Neural progenitor cell (in vitro differentiated cells): Measurements from ENCODE around the gene MGST3. TPM values are rescaled to one million over a fixed set of nuclear protein-coding genes. Genes with fewer than 3 reads are reported as not detected.
"Not testable (repeated sequence)": the region's sequence is repeated elsewhere in the genome, so short reads cannot be mapped to it uniquely, and the experiment has no call there.

Experiments used
- DNase-seq: peaks from one replicate; pipeline ENCODE4 v3.0.0-alpha.2; 2016; ENCODE audit warnings: low spot score
- H2AFZ ChIP-seq: fragments of 200-600 bp; sonication (generic); replicated peaks from 2 replicates; pipeline ENCODE4 v1.6.1; 2016; ENCODE audit warnings: antibody characterized with exemption
- H3F3A ChIP-seq: fragments of 200-600 bp; sonication (generic); 2 replicates; pipeline ENCODE4 v1.6.1; 2016; ENCODE audit warnings: antibody characterized with exemption, low read depth
- H3K27ac ChIP-seq: fragments of 200-600 bp; sonication (generic); 2 replicates; pipeline ENCODE4 v1.5.1; 2016; ENCODE audit warnings: mild to moderate bottlenecking
- H3K27me3 ChIP-seq: fragments of 200-600 bp; sonication (generic); 2 replicates; pipeline ENCODE4 v1.6.1; 2016; ENCODE audit warnings: mild to moderate bottlenecking, moderate library complexity
- H3K36me3 ChIP-seq: fragments of 200-600 bp; sonication (generic); 2 replicates; pipeline ENCODE4 v1.5.1; 2016
- H3K4me1 ChIP-seq: fragments of 200-600 bp; sonication (generic); 2 replicates; pipeline ENCODE4 v1.6.1; 2016; ENCODE audit warnings: mixed run types
- H3K4me2 ChIP-seq: fragments of 200-600 bp; sonication (generic); 2 replicates; pipeline ENCODE4 v1.6.1; 2016
- H3K4me3 ChIP-seq: fragments of 200-600 bp; sonication (generic); 2 replicates; pipeline ENCODE4 v1.5.1; 2016
- H3K79me2 ChIP-seq: fragments of 200-600 bp; sonication (generic); 2 replicates; pipeline ENCODE4 v1.6.1; 2016; ENCODE audit warnings: low read depth
- H3K9ac ChIP-seq: fragments of 200-600 bp; sonication (generic); 2 replicates; pipeline ENCODE4 v1.6.1; 2016
- H3K9me3 ChIP-seq: fragments of 200-600 bp; sonication (generic); 2 replicates; pipeline ENCODE4 v1.5.1; 2016; ENCODE audit warnings: low read depth
- H4K20me1 ChIP-seq: fragments of 200-600 bp; sonication (generic); 2 replicates; pipeline ENCODE4 v1.6.1; 2016; ENCODE audit warnings: low read depth
- H3K27ac Mint-ChIP-seq: 3 replicates; pipeline ENCODE4 v1.8.0; 2021; ENCODE audit warnings: mixed read lengths
- H3K27me3 Mint-ChIP-seq: 2 replicates; pipeline ENCODE4 v1.8.0; 2022; ENCODE audit warnings: low read depth, mild to moderate bottlenecking, inconsistent platforms, moderate library complexity, mixed read lengths; ENCODE audit not compliant: insufficient read depth
- H3K36me3 Mint-ChIP-seq: 3 replicates; pipeline ENCODE4 v1.8.0; 2021; ENCODE audit warnings: mixed read lengths
- H3K4me1 Mint-ChIP-seq: 3 replicates; pipeline ENCODE4 v1.8.0; 2021; ENCODE audit warnings: mixed read lengths
- H3K4me3 Mint-ChIP-seq: 3 replicates; pipeline ENCODE4 v1.8.0; 2021; ENCODE audit warnings: mild to moderate bottlenecking, moderate library complexity, mixed read lengths
- H3K9me3 Mint-ChIP-seq: 3 replicates; pipeline ENCODE4 v1.8.0; 2020; ENCODE audit warnings: mixed read lengths
- EZH2 ChIP-seq: fragments of 200-600 bp; sonication (generic); IDR thresholded peaks from 2 replicates; pipeline ENCODE4 v1.6.1; 2017; ENCODE audit warnings: antibody characterized with exemption, mild to moderate bottlenecking, moderate library complexity
- EZH2phosphoT487 ChIP-seq: fragments of 200-600 bp; sonication (generic); IDR thresholded peaks from 2 replicates; pipeline ENCODE4 v1.6.1; 2017; ENCODE audit warnings: antibody characterized with exemption
- total RNA-seq: library from RNA; depleted of rRNA; stranded (reverse); fragments of >200 nt; gene quantifications from 2 replicates; pipeline ENCODE4 v1.2.3, GENCODE V29; 2015; ENCODE audit warnings: low replicate concordance
- TF ChIP-seq, protein P1 (sequence below): fragments of 200-600 bp; sonication (generic); IDR thresholded peaks from 2 replicates; pipeline ENCODE4 v1.5.1; 2017; ENCODE audit warnings: antibody characterized with exemption, mild to moderate bottlenecking

MGST3 gene
- total RNA-seq, 1 donor from 2014 or later = 69.7 TPM

DNA sequence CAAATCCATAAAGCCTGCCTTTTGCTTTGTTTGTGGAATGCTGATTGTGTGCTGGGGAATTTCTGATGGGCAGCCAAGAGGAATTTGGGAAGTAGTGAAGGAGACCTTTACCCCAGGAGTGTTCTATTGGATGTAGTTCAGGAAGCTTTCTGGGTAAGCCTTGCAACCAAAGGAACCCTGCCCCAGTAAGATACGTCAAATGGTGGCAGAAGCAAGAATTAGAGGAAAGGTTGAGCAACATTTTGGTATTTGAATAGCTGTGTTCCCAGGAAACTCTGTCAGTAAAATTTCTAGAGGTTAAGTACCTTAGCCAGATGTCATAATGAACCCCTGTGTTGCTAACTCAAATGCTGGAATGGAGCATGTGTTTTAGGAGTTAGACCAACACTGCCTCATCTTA lies 6.4 kb downstream of the MGST3 start:
- H3K36me3 Mint-ChIP-seq = peaks cover 9% of the 10 kb centered on the region
- H3K4me3 ChIP-seq = no peak overlapping the region
- no peak for DNase-seq
- H3K9me3 ChIP-seq = no peaks in the 10 kb centered on the region
- no peak overlapping the region for H3K9ac ChIP-seq
- no peaks in the 10 kb centered on the region for H3K27me3 Mint-ChIP-seq
- no peak overlapping the region for H3K4me3 Mint-ChIP-seq
- peaks cover 17% of the 10 kb centered on the region for H3K79me2 ChIP-seq
- H3F3A ChIP-seq = peaks cover 8% of the 10 kb centered on the region
- H3K4me1 Mint-ChIP-seq = peaks cover 42% of the 10 kb centered on the region
- no peaks in the 10 kb centered on the region for H3K9me3 Mint-ChIP-seq
- no peak overlapping the region for H2AFZ ChIP-seq
- TF ChIP-seq EZH2 = no peak
- TF ChIP-seq EZH2phosphoT487 = no peak
- TF ChIP-seq, protein P1, sequence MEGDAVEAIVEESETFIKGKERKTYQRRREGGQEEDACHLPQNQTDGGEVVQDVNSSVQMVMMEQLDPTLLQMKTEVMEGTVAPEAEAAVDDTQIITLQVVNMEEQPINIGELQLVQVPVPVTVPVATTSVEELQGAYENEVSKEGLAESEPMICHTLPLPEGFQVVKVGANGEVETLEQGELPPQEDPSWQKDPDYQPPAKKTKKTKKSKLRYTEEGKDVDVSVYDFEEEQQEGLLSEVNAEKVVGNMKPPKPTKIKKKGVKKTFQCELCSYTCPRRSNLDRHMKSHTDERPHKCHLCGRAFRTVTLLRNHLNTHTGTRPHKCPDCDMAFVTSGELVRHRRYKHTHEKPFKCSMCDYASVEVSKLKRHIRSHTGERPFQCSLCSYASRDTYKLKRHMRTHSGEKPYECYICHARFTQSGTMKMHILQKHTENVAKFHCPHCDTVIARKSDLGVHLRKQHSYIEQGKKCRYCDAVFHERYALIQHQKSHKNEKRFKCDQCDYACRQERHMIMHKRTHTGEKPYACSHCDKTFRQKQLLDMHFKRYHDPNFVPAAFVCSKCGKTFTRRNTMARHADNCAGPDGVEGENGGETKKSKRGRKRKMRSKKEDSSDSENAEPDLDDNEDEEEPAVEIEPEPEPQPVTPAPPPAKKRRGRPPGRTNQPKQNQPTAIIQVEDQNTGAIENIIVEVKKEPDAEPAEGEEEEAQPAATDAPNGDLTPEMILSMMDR = no peak
- no peak overlapping the region for H3K27ac Mint-ChIP-seq
- no peaks in the 10 kb centered on the region for H3K27me3 ChIP-seq
- no peak overlapping the region for H3K4me2 ChIP-seq
- H4K20me1 ChIP-seq = peaks cover 7% of the 10 kb centered on the region
- no peaks in the 10 kb centered on the region for H3K36me3 ChIP-seq
- peaks cover 24% of the 10 kb centered on the region for H3K4me1 ChIP-seq
- no peak overlapping the region for H3K27ac ChIP-seq

DNA sequence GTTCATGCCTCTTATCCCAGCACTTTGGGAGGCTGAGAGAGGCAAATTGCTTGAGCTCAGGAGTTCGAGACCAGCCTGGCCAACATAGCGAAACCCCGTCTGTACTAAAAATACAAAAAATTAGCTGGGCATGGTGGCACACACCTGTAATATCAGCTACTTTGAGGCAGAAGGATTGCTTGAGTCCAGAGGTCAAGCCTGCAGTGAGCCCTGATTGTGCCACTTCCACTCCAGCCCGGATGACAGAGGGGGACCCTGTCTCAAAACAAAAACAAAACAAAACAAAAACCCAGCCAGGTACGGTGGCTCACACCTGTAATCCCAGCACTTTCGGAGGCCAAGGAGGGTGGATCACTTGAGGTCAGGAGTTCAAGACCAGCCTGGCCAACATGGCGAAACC lies 7.2 kb downstream of the MGST3 start:
- H3K9ac ChIP-seq, H3K27me3 Mint-ChIP-seq, H3K4me3 Mint-ChIP-seq, H3K9me3 ChIP-seq, H3K27me3 ChIP-seq, H3K27ac Mint-ChIP-seq, H3K4me3 ChIP-seq, DNase-seq, H3K36me3 ChIP-seq, H3F3A ChIP-seq, H3K36me3 Mint-ChIP-seq, H3K9me3 Mint-ChIP-seq, H4K20me1 ChIP-seq, H3K27ac ChIP-seq, H2AFZ ChIP-seq, H3K4me2 ChIP-seq: not testable (repeated sequence)
- Histone ChIP-seq H3K79me2 (peaks cover 12% of the 10 kb centered on the region), H3K4me1 (peaks cover 16% of the 10 kb centered on the region)
- H3K4me1 Mint-ChIP-seq = peaks cover 35% of the 10 kb centered on the region

DNA sequence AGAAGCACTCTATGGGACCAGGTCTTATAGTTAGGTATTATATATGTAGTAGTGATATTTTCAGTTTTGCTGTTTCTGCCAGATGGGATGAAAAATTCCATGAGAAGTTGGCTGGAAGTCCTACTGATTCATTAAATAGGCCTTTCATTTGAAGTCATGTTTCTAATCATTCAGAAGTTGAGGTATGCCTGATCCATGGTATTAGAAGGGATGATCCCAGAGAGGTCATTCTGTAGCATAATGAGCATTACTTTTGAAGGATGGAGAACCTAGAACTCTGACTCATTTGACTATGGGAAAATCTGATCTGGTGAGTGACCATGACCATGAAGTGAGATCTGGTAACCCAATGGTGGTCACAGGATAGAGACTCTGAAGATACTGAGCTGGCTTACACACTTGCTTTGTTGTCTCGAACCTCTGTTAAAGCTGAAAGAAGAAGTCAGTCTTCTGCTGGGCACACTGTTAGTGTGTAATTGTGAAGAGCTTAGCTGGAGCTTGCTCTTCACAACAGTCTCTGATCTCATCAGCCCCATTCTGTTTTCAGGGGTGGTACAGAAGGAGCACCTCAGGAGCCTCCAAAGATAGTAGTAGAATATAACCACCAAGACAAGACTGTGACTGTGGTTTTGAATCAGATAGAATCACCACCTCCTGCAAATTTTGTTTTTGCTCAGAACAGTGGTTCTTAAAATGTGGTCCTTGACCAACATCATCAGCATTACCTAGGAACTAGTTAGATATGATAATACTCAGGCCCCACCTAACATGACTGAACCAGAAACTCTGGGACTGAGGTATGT lies 9.0 kb downstream of the MGST3 start:
- Mint-ChIP-seq H3K4me3 (no peak overlapping the region), H3K27me3 (no peaks in the 10 kb centered on the region), H3K27ac (no peak overlapping the region), H3K9me3 (no peaks in the 10 kb centered on the region), H3K4me1 (peaks cover 22% of the 10 kb centered on the region), H3K36me3 (peaks cover 9% of the 10 kb centered on the region)
- H3K36me3 ChIP-seq = no peaks in the 10 kb centered on the region
- H3F3A ChIP-seq = no peaks in the 10 kb centered on the region
- no peak overlapping the region for H3K27ac ChIP-seq
- no peak for DNase-seq
- H3K9ac ChIP-seq = no peak overlapping the region
- H3K27me3 ChIP-seq = no peaks in the 10 kb centered on the region
- no peak for TF ChIP-seq EZH2phosphoT487
- no peak for TF ChIP-seq EZH2
- TF ChIP-seq, protein P1 = no peak
- H3K4me2 ChIP-seq = no peak overlapping the region
- no peak overlapping the region for H2AFZ ChIP-seq
- no peaks in the 10 kb centered on the region for H3K9me3 ChIP-seq
- H4K20me1 ChIP-seq = peaks cover 4% of the 10 kb centered on the region
- no peak overlapping the region for H3K4me3 ChIP-seq
- peaks cover 3% of the 10 kb centered on the region for H3K79me2 ChIP-seq
- peaks cover 12% of the 10 kb centered on the region for H3K4me1 ChIP-seq

DNA sequence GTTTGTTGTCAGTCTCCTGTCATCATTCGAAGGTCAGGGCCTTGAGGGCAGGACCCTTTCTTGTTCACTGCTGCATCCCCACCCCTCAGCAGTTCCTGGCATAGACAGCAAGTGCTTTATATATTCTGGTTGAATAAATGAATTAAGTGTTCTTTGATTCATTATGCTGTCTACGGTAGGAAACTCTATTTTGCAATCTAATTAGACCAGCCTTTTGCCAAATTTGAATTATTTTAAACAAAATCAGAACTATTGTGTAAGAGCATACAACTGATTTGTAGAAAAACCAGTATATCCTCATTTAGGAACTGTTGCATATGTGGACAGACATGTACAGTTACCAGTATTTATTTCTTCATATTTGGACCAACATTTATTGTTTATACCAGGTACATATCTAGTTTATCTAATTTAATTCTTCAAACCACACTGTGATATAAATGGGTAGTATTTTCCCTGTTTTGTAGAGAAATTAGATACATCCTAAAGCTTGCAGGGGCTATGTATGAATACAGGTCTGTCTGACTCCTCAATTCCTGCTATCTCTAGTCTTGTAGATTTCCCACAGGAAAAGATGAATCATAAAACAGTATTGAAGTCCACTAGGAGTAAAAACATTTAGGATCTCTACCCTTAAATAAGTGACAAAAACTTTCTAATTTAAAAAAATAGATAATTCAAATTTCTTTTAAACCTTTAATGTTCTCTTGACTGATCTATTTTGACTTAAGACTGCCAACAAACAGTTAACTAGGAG lies 10.4 kb downstream of the MGST3 start:
- Histone ChIP-seq H2AFZ (no peak overlapping the region), H3K4me2 (no peak overlapping the region), H3K36me3 (no peaks in the 10 kb centered on the region), H3K4me3 (no peak overlapping the region), H3K9ac (no peak overlapping the region), H3K9me3 (no peaks in the 10 kb centered on the region), H3F3A (no peaks in the 10 kb centered on the region), H3K4me1 (peaks cover 5% of the 10 kb centered on the region), H3K27ac (no peak overlapping the region), H3K79me2 (no peaks in the 10 kb centered on the region), H4K20me1 (peaks cover 4% of the 10 kb centered on the region), H3K27me3 (no peaks in the 10 kb centered on the region)
- Mint-ChIP-seq H3K27ac (no peak overlapping the region), H3K27me3 (no peaks in the 10 kb centered on the region), H3K9me3 (no peaks in the 10 kb centered on the region), H3K36me3 (peaks cover 9% of the 10 kb centered on the region), H3K4me1 (peaks cover 13% of the 10 kb centered on the region), H3K4me3 (no peak overlapping the region)
- TF ChIP-seq, protein P1 = no peak
- TF ChIP-seq EZH2phosphoT487 (no peak), EZH2 (no peak)
- no peak for DNase-seq
